K562 (cell line): ENCODE data around the gene XBP1. TPM values are rescaled to one million over a fixed set of nuclear protein-coding genes. Genes with fewer than 3 reads are reported as not detected.
A peak's percentile ranks its signal among the peaks of the same experiment; 100 is the strongest.

Source experiments
- ARID1B ChIP-seq: fragments of 450-650 bp; IDR thresholded peaks from 2 replicates; pipeline ENCODE4 v1.6.1; 2016; ENCODE audit warnings: antibody characterized with exemption, mild to moderate bottlenecking, inconsistent platforms
- ATF7 ChIP-seq: fragments of 450-650 bp; IDR thresholded peaks from 2 replicates; pipeline ENCODE4 v1.7.1; 2014; ENCODE audit warnings: mild to moderate bottlenecking, moderate library complexity
- CEBPB ChIP-seq: fragments of 450-650 bp; IDR thresholded peaks from 2 replicates; pipeline ENCODE4 v1.6.1; 2016; ENCODE audit warnings: missing genetic modification characterization, missing compliant biosample characterization
- CHD4 ChIP-seq: fragments of 200-600 bp; sonication (generic); IDR thresholded peaks from 3 replicates; pipeline ENCODE4 v1.6.1; 2012; ENCODE audit warnings: low read depth, mild to moderate bottlenecking, mixed read lengths, low read length, inconsistent platforms; ENCODE audit not compliant: insufficient read depth, insufficient replicate concordance, poor library complexity, severe bottlenecking
- FIP1L1 ChIP-seq: fragments of 200-400 bp; formaldehyde crosslinking; IDR thresholded peaks from 2 replicates; pipeline ENCODE4 v1.6.1; 2018; ENCODE audit warnings: mild to moderate bottlenecking, low read depth, low read length; ENCODE audit not compliant: poor library complexity, severe bottlenecking
- HDAC8 ChIP-seq: fragments of 450-650 bp; IDR thresholded peaks from 2 replicates; pipeline ENCODE4 v1.6.1; 2016; ENCODE audit warnings: mild to moderate bottlenecking, missing genetic modification characterization, moderate library complexity, missing compliant biosample characterization
- HSF4 ChIP-seq: fragments of 250-450 bp; sonication (Bioruptor Pico); IDR thresholded peaks from 2 replicates; pipeline ENCODE4 v2.1.2; 2022; ENCODE audit warnings: mild to moderate bottlenecking, moderate library complexity, borderline replicate concordance
- MEF2D ChIP-seq: conservative IDR thresholded peaks from 2 replicates; pipeline ENCODE4 v1.6.1; 2016; ENCODE audit warnings: low read depth, missing genetic modification characterization, missing compliant biosample characterization
- NFATC3 ChIP-seq: fragments of 450-650 bp; IDR thresholded peaks from 2 replicates; pipeline ENCODE4 v1.6.1; 2017; ENCODE audit warnings: mild to moderate bottlenecking
- NFE2 ChIP-seq: IDR thresholded peaks from 2 replicates; pipeline ENCODE4 v1.6.1; 2014; ENCODE audit warnings: antibody characterized with exemption, low read depth
- NUFIP1 ChIP-seq: fragments of 450-650 bp; IDR thresholded peaks from 2 replicates; pipeline ENCODE4 v1.6.1; 2018; ENCODE audit not compliant: partially characterized antibody
- PBX2 ChIP-seq, 2 experiments: IDR thresholded peaks in 1 of 2; conservative IDR thresholded peaks in 1 of 2; 2 replicates each; pipeline ENCODE4 v1.6.1; 2016; ENCODE audit warnings: low read depth in 2 of 2, mild to moderate bottlenecking in 1 of 2, missing compliant biosample characterization in 1 of 2, missing genetic modification characterization in 1 of 2, moderate library complexity in 1 of 2
- TBP ChIP-seq: optimal IDR thresholded peaks from 2 replicates; pipeline ENCODE3; 2011; ENCODE audit warnings: low read depth, low read length, improper control_type of control experiment
- XRCC4 ChIP-seq: IDR thresholded peaks from one replicate; pipeline ENCODE4 v1.6.1; 2011; ENCODE audit not compliant: insufficient read depth, insufficient read length; ENCODE audit errors: extremely low read depth
- ZNF224 ChIP-seq: sonication (generic); formaldehyde crosslinking; IDR thresholded peaks from 2 replicates; pipeline ENCODE4 v1.8.0; 2022; ENCODE audit warnings: mild to moderate bottlenecking, missing genetic modification reagents
- ZNF444 ChIP-seq: fragments of 250-450 bp; sonication (Bioruptor Pico); IDR thresholded peaks from 2 replicates; pipeline ENCODE4 v1.4.0; 2020; ENCODE audit warnings: mild to moderate bottlenecking, moderate library complexity
- ZNF644 ChIP-seq: fragments of 200-800 bp; sonication (Bioruptor generic); IDR thresholded peaks from 2 replicates; pipeline ENCODE4 v1.6.1; 2016; ENCODE audit warnings: low read depth, missing genetic modification characterization, missing compliant biosample characterization
- polyA plus RNA-seq, 8 experiments: library from polyadenylated mRNA; depleted of rRNA in 4 of 8; stranded (reverse) in 5 of 8; unstranded in 3 of 8; fragments of >200 nt; fragmentation: Nextera tagmentation in 2 of 8; fragmentation: Illumina TruSeq in 1 of 8; extraction: Ambion mirVana in 2 of 8; extraction: Trizol in 1 of 8; gene quantifications; 2 replicates each; pipeline versions ENCODE4 v1.2.1 to v1.2.3, GENCODE V29; 2011 to 2014; ENCODE audit warnings: inconsistent platforms in 1 of 8, missing spikeins in 1 of 8
- total RNA-seq, 7 experiments: library from RNA; depleted of rRNA in 6 of 7; stranded (reverse); fragments of >200 nt in 6 of 7; fragmentation: Illumina TruSeq in 2 of 7; extraction: Trizol in 2 of 7; gene quantifications; 2 replicates each; pipeline versions ENCODE4 v1.2.1 to v1.2.3, GENCODE V29; 2011 to 2021; ENCODE audit warnings: low replicate concordance in 1 of 7
- TF ChIP-seq, protein P1 (sequence below), 2 experiments: IDR thresholded peaks; 2 replicates each; pipeline ENCODE4 v1.6.1; 2012; ENCODE audit warnings: improper control_type of control experiment in 2 of 2, low read depth in 2 of 2, low read length in 2 of 2, borderline replicate concordance in 1 of 2

Gene XBP1
- total and polyA plus RNA-seq, 9 of the 15 experiments (the other 6 are each of a cell fraction or from before 2014, with no cell fraction given) = 25.0 to 218 (median 94.6) TPM

- TF ChIP-seq PBX2 (CRISPR knock-in tag; IDR thresholded peaks at IDR 0.05; ENCODE audit: low read depth) = no peak
- TF ChIP-seq PBX2 (tag; conservative IDR thresholded peaks at IDR 0.05; ENCODE audit: low read depth) = no peak
- no peak for TF ChIP-seq ARID1B
- no peak for TF ChIP-seq MEF2D
- no peak for TF ChIP-seq HSF4 (CRISPR knock-in tag)
- TF ChIP-seq CEBPB (tag) = peak; percentile 71
- no peak for TF ChIP-seq CHD4
- peak; percentile 80 for TF ChIP-seq FIP1L1
- TF ChIP-seq TBP = peak; percentile 16
- TF ChIP-seq NUFIP1 = no peak
- TF ChIP-seq XRCC4 = no peak
- TF ChIP-seq ZNF224 (CRISPR knock-in tag) = no peak
- TF ChIP-seq ZNF444 (CRISPR knock-in tag) = no peak
- no peak for TF ChIP-seq ZNF644 (tag)
- TF ChIP-seq ATF7 = no peak
- no peak for TF ChIP-seq NFE2
- TF ChIP-seq HDAC8 (tag) = no peak
- no peak for TF ChIP-seq NFATC3
- TF ChIP-seq, protein P1, sequence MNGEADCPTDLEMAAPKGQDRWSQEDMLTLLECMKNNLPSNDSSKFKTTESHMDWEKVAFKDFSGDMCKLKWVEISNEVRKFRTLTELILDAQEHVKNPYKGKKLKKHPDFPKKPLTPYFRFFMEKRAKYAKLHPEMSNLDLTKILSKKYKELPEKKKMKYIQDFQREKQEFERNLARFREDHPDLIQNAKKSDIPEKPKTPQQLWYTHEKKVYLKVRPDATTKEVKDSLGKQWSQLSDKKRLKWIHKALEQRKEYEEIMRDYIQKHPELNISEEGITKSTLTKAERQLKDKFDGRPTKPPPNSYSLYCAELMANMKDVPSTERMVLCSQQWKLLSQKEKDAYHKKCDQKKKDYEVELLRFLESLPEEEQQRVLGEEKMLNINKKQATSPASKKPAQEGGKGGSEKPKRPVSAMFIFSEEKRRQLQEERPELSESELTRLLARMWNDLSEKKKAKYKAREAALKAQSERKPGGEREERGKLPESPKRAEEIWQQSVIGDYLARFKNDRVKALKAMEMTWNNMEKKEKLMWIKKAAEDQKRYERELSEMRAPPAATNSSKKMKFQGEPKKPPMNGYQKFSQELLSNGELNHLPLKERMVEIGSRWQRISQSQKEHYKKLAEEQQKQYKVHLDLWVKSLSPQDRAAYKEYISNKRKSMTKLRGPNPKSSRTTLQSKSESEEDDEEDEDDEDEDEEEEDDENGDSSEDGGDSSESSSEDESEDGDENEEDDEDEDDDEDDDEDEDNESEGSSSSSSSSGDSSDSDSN (IDR thresholded peaks at IDR 0.05; ENCODE audit: borderline replicate concordance in 1 of 2, low read depth in 2 of 2, low read length in 2 of 2) = no peak
These were observed 612 bp downstream of the XBP1 start (continued) for GRCh38 chr22:28799606-28800307.
